ENCODE data around the gene DFFB.
A peak's percentile ranks its signal among the peaks of the same experiment; 100 is the strongest.

DNA sequence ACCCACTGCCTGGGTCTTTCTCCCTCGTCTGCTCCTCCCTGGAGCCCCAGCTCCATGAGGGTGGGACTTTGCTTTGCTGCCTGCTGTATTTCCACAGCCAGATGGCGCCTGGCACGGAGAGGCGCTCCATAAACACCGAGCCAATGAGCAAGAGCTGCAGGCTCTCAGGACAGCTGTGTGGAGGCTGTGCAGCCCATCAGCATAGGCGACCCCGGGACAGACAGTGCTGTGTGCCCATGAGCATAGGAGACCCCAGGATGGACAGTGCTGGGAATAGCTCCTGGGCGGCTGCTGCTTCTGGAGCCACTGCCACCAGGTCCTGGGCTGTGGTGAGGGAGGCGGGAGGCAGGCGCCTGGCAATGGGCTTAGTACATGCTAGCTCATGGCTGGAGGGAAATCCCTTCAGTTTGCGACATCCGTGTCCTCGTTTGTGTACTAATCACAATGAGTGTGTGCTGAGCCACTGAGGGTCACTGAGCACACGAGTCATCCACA is 29.4 kb upstream of the DFFB start:
- TF ChIP-seq, protein P1, sequence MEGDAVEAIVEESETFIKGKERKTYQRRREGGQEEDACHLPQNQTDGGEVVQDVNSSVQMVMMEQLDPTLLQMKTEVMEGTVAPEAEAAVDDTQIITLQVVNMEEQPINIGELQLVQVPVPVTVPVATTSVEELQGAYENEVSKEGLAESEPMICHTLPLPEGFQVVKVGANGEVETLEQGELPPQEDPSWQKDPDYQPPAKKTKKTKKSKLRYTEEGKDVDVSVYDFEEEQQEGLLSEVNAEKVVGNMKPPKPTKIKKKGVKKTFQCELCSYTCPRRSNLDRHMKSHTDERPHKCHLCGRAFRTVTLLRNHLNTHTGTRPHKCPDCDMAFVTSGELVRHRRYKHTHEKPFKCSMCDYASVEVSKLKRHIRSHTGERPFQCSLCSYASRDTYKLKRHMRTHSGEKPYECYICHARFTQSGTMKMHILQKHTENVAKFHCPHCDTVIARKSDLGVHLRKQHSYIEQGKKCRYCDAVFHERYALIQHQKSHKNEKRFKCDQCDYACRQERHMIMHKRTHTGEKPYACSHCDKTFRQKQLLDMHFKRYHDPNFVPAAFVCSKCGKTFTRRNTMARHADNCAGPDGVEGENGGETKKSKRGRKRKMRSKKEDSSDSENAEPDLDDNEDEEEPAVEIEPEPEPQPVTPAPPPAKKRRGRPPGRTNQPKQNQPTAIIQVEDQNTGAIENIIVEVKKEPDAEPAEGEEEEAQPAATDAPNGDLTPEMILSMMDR (IDR thresholded peaks at IDR 0.05) = peak; percentile 25
- no peak for TF ChIP-seq EZH2phosphoT487 (IDR thresholded peaks at IDR 0.05)

Data from neural progenitor cell (in vitro differentiated cells).